GM21360 (cell line): ENCODE measurements around the gene TINCR.
"Not testable (repeated sequence)": the region's sequence is repeated elsewhere in the genome, so short reads cannot be mapped to it uniquely, and the experiment has no call there.

Source experiments
- ATAC-seq: cut with Tn5 transposase; IDR thresholded peaks from one replicate; pipeline ENCODE4 v1.9.1; 2021; ENCODE audit warnings: mild to moderate bottlenecking, moderate library complexity; ENCODE audit not compliant: unreplicated experiment

Gene TINCR

DNA sequence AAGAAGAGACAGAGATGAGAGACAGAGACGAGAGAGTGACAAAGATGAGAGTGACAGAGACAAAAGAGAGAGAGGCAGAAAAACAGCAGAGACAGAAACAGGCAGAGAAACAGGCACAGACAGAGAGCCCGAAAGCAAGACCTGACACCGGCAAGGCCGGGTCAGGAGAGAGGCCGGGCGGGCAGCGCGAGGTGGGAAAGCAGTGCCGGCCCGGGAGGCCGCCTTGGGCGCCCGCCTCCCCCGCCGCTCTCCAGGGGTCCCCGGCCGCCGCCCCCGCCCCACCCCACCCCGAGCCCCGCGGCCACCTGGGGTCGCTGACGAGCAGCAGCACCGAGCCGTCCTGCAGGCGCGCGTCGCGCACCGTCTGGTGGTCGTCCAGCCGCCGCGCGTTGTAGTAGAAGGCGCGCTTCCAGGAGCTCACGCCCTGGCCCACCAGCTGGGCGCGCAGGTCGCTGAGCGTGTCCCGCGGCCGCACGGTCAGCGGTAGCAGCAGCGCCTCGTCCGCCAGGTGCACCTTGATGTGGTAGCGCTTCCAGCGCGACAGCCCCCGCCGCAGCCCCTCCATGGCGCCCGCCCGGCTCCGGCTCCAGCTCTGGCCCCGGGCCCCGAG, at the start of gene TINCR:
Gene TINCR (minus strand): TSS at position 594 of the 610 bp plus-strand sequence.
- no peak for ATAC-seq

DNA sequence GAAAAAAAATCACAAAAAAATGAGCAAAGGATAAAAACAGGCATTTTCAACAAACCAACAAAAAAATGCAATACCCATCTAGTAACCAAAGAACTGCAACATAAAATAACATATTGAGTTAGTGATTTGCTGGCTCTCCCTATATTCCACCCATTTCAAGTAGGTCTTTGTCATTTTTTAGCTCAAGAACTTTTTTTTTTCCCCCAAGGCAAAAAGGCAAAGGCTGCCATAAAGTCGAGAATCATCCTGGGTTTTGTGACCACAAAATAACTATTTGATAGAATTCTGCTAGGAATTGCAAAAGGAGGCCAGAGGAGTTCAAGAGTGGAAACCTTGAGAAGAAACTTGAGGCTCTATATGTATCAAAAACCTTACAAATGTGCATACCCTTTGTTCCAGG, 49.3 kb upstream of the TINCR start:
- no peak for ATAC-seq

DNA sequence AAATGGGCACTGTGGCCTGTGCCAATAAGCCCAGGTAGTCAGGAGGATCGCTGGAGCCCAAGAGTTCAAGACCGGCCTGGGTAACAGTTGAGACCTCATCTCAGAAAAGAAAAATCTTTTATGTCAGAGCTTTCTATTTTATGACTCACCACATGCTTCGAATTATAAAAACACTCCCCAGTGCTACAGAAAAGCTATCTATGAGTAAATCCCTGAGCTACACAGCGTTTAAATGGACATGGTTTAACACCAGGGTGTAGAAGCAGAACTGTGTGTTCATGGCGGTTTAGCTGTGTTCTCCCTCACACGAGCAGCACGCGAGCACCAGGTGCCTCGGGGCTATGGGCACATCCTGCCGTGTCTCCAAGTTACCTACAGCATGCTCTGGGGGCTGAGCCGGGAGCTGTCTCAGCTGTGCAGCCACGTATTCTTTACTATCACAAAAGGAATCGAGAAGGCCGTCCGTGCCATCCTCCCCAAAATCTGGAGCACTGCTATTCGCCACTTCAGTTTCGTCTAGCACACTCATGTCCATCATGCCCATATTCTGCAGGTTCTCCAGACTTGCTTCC, 48.1 kb upstream of the TINCR start:
- no peak for ATAC-seq

DNA sequence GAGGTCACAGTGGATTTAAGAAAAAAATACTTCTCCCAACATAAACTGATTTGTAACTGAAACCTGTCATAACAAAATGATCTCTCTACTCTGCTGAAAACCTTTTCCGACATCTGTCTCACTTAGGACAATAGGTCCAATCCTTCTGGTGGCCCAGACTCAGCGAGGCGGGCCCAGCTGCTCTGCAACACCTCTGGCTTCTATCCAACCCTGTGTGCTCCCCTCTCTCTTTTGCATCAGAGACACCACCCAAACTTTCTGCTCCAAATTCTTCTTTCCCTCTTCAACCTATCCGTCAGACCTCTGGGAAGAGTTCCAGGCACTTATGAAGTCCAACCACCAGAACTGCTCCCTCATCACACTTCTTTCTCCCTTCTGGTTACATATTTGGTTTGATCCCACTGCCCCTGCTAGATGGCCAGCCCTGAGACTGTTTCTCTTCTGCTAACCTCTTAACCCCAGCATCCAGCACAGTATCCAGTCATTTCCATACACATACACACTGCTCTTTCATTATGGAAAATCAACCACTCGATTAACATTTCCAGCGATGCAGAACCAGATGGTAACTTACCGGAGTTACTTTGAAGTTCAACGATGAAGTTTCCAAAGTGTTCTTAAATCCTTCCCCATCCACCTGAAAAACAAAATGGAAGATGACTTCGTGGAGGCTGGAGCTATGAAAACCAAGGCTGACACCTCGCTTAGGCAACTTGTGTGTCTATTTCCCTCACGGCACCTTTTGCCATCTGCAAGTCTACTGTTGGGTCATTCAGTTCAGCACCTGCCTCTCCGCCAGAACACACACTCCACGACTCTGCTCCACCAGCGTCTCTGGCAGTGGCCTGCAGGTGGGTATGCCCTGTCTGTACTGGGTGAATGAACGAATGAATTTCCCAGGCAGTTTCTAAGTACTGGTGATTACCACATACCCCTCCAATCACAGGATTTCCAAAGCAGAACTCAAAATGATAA, 45.4 kb upstream of the TINCR start:
- no peak for ATAC-seq

DNA sequence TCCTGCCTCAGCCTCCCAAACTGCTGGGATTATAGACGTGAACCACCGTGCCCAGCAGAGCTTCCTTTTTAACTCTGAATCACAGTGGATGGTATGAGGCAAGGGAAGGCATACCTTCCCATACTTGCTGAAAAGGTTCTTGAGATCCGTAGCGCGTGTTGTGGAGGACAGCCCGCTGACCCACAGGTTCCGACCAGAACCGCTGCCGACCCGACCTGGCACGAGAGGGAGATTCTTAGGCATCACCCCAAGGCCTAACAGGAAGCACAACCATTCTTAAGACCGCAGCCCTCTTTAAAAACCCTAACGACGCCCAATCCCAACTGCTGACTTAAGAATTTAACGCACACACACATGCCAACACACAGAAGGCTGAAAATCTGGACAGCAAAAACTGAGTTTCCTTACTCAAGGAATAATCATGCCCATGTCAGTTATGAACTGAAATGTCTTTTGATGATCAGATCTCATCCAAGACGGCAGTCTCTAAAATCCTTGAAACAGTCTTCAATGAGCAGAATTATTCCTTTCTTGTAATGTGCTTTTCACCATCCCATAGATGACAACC, 42.2 kb upstream of the TINCR start:
- ATAC-seq, result no peak

DNA sequence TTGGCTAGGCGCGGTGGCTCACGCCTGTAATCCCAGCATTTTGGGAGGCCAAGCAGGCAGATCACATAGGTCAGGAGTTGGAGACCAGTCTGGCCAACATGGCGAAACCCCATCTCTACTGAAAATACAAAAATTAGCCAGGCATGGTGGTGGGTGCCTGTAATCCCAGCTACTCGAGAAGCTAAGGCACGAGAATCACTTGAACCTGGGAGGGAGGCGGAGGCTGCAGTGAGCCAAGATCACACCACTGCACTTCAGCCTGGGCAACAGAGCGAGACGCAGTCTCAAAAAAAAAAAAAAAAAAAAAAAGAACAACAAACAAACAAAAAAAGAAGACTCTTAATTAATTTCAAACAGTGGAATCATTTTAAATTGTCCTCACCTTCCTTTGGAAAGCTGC, 41.0 kb upstream of the TINCR start:
- ATAC-seq, result not testable (repeated sequence)

DNA sequence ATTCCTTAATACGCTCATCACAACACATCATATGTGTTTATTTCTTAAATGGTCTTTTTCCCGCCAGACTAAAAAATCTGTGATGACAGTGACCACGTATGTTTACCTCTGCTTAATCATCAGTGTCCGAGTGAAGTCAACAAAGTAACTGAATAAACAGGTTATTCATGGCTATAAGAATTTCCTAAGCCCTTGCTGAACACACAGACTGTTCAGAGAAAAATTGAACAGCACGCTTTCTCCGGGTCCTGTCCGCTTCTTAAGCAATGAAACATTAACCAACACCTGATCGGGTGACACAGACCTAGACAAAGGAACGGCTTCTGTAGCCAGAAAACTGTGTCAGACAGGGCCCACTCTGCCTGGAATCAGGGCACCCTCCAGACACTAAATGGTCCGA, 40.5 kb upstream of the TINCR start:
- ATAC-seq, result no peak

DNA sequence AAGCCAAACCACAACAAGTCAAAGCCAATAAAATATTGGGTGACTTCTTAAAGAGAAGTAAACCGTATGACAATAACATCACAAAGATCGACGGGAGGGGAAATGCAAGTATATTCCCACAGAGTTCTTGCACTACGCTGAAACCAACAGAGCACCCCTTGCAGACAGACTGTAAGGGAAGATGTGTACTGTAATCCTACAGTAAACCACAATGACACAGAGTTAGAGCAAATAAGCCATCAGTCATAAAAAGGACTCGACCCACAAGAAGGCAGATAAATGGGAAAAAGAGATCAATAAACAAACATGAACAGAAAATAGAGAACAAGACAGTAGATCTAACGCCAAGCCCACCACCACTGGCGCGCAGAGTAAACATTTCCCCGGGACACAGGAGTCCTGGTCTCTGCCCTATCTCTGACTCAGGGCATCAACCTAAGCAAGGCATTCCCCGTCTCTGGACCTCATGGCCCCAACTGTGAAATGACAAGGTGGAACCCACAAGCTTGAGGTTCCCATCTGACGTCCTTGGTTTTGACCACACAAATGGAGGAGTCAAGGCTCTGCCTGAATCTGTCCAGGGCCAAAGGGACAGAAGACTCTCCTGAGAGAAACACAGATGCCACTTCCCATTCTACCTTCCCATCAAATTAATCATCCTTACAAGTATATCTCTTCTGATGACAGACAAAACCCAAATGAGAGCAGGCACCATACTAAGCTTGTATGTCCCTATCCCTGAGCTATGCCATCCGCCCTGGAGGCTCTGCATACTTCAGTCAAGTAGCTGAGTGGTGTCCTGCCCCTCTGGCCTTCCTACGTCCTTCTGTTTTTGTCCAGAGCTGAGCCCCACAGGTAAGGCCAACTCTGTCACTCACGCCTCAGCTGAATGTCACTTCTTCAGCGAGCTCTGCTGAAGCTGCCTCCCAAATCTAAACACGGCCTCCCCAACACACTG, 39.8 kb upstream of the TINCR start:
- ATAC-seq, result no peak

DNA sequence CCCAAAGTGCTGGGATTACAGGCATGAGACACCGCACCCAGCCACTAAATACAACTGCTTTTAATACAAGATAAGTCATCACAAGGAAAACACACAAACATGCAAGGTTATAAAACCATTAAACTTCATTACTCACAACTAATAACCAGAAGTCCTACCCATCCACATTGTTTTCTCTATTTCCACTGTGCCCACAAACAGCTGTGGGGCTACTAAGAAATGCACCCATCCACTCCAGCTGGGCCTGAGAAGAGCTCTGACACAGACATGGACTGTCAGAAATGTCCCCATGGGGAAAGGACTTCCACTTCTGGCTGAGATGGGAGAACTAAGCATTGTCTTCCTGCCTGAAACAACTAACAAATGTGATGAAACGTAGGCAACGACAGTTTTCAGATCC, 37.6 kb upstream of the TINCR start:
- no peak for ATAC-seq

DNA sequence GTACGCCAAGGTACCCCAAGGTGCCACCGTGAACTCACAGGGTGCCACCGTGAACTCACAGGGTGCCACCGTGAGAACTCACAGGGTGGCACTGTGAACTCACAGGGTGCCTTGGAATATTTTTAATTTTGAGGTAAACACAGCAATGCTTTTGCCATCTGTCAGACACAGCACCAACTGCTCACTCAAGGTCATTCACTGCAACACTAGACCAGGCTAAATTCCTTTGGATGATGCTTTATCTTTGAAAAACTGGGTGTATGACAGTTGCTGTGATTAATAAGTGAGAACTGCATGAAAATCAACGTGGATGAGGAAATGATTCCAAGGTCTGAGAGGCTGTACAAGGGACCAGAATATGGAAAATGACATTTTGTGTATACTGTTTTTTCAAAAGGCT, 35.9 kb upstream of the TINCR start:
- no peak for ATAC-seq

DNA sequence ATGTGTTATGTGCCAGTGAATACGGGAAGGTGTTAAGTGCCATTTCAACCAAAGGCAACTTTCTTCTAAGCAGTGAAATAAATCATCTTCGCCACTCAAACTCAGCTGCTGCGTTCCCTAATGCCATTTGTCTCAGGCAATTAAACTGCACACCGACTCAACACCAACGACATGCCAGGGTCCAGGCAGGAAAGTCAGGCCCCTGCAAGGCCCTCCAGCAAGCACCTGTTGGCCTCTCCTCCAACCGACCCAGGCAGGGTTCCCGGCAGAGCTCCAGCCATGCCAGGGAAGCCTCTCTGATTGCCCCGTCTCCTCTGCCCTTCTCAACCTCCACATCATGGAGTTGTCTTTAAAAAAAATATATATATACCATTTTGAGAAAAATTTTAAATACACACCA, 33.0 kb upstream of the TINCR start:
- no peak for ATAC-seq

DNA sequence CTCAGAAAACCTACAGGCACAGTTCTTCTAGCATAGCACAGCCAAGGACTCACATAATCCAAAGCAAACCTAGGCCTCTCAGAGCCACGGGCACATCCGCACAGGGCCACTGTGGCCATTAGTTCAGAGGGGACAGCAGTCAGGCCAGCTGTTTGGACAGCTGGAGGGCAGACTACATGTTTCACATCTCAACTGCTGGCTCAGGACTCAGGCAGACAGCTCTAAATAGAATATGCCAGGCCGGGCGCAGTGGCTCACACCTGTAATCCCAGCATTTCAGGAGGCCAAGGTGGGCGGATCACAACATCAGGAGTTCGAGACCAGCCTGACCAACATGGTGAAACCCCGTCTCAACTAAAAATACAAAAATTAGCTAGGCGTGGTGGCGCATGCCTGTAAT, 28.0 kb upstream of the TINCR start:
- no peak for ATAC-seq

DNA sequence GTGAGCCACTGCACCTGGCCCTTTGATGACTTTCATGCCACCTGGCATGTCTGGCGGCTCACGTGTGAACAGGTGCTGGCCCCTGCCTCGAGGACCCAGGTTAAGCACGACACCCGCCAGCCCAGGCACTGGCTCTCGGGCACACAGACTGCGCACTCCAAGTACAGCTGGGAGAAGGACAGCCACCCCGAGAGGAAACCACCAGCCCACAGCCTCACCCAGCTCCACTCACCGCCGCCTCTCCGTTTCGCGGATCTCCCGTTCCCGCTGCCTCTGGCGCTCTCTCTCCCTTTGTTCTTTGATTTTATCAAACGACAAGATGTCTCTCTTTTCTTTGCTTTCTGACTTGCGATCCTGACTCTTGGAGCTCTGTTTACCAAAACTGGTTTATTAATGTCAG, 27.4 kb upstream of the TINCR start:
- no peak for ATAC-seq

DNA sequence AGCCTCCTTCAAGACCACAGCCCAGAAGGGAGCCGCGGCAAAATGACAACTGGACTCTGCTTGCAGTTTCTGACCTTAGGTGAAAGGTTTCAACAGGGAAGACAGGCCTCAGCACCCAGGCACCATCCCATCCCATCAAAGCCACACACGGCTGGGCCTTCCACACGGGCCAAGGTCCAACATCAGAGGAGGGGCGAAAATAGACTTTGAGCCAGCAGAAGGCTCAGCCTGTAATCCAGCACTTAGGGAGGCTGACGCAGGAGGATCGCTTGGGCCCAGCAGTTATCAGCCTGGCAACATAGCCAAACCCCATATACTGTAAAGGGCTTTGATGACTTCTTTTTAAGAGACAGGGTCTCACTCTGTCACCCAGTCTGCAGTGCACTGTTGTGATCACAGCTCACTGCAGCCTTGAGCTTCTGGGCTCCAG, 26.8 kb upstream of the TINCR start:
- no peak for ATAC-seq

DNA sequence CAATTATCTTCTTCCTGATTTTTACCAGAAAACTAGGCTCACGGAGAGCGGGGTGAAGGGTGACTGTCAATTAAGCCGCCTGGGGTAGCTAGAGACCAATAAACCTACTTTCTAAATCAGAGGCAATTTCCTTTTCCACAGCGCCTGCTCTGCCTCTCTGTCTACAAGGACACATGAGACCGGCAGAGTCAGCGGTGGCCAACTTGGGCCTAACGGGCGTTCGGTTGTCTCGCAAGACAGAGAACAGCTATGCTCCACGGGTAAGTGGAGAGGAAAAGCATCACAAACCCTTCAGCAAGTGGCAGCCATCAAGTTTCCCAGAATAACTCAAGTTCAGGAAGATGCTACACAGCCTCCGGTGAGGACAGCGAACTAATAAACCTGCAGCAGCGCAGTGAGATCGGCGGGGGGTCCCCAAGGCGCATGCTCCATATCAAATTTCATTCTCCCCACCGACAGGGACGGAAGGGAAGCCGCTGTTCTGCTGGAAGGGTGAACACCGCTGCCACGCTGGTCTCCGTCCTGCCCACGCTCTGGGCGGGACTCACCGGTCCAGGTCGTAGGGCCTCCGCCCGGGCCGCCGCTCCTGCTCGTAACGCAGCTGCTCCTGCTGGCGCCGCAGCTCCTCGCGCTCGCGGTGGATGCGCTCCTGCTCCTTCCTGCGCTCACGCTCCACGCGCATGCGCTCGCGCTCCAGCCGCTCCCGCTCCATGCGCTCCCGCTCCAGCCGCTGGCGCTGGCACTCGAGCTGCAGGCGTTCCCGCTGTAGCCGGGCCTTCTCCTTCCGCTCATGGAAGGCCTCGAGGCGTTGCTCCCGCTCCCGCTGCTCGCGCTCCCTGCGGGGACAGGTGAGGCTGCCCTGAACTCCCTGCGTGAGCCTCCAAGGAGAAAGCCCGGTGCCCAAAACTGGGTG, 25.8 kb upstream of the TINCR start:
- ATAC-seq, result no peak

DNA sequence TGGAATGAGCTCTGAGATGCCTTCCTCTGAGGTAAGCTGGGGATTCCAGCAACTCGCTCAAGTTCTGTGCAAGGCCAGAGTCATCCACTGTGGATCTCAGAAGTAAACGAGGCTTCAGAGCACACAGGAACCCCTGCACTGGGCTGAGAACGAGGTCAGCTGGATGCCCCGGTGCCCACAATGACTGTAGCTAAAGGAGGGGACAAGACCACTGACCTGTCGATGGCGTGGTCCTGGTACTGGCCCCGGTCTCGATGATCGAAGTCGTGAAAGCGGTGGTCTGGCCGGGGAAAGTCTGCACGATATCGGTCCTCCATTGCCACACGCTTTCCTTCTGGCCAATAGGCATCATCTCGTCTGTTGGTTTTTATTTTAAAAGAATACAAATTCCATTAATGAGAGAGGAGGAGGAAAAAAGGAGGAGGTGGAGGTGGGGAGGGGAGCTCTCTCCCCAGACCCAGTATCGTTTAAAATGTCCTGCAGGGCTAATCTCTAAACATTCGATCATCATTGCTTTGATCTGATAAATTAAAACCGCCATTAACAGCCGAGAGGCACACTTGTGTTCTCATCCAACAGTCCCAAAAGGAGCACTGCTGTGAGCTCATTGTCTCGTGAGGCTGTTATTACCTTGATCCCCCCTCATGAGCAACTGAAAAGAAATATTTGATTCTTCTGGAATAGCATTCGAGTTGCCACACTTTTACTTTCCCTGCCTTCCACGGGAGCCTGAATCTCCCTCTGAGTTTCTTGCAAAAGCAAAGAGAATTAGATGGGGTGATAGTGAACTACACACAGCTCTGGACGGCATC, 25.0 kb upstream of the TINCR start:
- no peak for ATAC-seq

DNA sequence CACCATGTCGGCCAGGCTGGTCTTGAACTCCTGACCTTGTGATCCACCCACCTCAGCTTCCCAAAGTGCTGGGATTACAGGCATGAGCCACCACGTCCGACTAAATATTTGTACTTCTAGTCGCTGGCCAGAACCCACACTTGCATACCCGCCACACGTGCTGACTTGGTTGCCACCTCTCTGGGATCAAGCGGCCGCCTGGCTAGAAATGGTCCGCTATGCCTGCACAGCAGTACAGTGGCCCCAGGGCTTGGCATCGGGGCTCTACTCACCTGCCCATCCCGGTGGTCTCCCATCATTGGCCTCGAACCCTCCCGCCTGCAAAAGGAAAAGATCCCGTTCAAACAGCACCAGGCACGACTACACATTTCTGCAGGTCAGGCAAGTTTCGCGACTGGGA, 23.7 kb upstream of the TINCR start:
- ATAC-seq, result no peak

DNA sequence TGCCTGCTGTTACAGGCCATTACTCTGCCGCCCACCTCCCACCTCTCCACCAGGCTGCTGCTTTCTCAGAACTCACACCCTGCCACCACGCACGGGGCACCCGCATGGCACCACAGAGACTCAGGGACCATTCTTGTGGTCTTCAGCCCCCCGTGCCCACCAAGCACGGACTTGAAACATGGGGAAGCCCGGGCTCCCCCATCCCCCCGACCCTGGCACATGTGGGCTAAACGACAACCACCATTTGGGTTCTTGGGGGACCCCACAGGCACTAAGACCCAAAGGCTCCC, 23.1 kb upstream of the TINCR start:
- ATAC-seq, result no peak
